HUES6 (cell line): ENCODE data around the gene PRELID3B.

Source experiments
- H3K27ac ChIP-seq: 2 replicates; pipeline ENCODE4 v1.7.0; 2013; ENCODE audit warnings: low read depth, mild to moderate bottlenecking, low read length, inconsistent platforms
- H3K27me3 ChIP-seq: 2 replicates; pipeline ENCODE4 v1.6.1; 2013; ENCODE audit warnings: low read length; ENCODE audit not compliant: control insufficient read depth, insufficient read depth
- H3K36me3 ChIP-seq: 2 replicates; pipeline ENCODE4 v1.6.1; 2013; ENCODE audit warnings: low read length; ENCODE audit not compliant: control insufficient read depth, insufficient read depth
- H3K4me1 ChIP-seq: 2 replicates; pipeline ENCODE4 v1.6.1; 2013; ENCODE audit warnings: low read length; ENCODE audit not compliant: control insufficient read depth, insufficient read depth
- H3K4me3 ChIP-seq: 2 replicates; pipeline ENCODE4 v1.5.1; 2013; ENCODE audit warnings: low read depth, low read length
- H3K9ac ChIP-seq: one replicate; pipeline ENCODE4 v1.6.1; 2013; ENCODE audit warnings: mild to moderate bottlenecking, low read length
- H3K9me3 ChIP-seq: 2 replicates; pipeline ENCODE4 v1.6.1; 2013; ENCODE audit warnings: low read depth, low read length; ENCODE audit not compliant: control insufficient read depth, insufficient read depth

The PRELID3B gene

GRCh38 chr20:58991715-58992114 is 50.9 kb downstream of the PRELID3B start:
- Histone ChIP-seq H3K9me3 (no peaks in the 10 kb centered on the region), H3K27ac (no peak overlapping the region), H3K27me3 (no peaks in the 10 kb centered on the region), H3K36me3 (peaks cover 98% of the 10 kb centered on the region), H3K4me3 (no peak overlapping the region), H3K9ac (no peak overlapping the region), H3K4me1 (no peaks in the 10 kb centered on the region)

- Histone ChIP-seq H3K27ac (no peak overlapping the region), H3K4me1 (no peaks in the 10 kb centered on the region), H3K9me3 (no peaks in the 10 kb centered on the region), H3K9ac (no peak overlapping the region), H3K36me3 (peaks cover 96% of the 10 kb centered on the region), H3K4me3 (no peak overlapping the region), H3K27me3 (no peaks in the 10 kb centered on the region)
Measured at GRCh38 chr20:58990651-58991445, 51.7 kb downstream of the PRELID3B start.

- Histone ChIP-seq H3K36me3 (peaks cover 83% of the 10 kb centered on the region), H3K4me1 (peaks cover 6% of the 10 kb centered on the region; the same call in 1 of the 2 replicates), H3K9ac (no peak overlapping the region), H3K27me3 (no peaks in the 10 kb centered on the region), H3K4me3 (no peak overlapping the region), H3K9me3 (no peaks in the 10 kb centered on the region), H3K27ac (no peak overlapping the region)
Measured at GRCh38 chr20:58989196-58989595, 53.4 kb downstream of the PRELID3B start.

- H3K4me3 ChIP-seq = no peak overlapping the region
- no peaks in the 10 kb centered on the region for H3K9me3 ChIP-seq
- H3K27ac ChIP-seq = no peak overlapping the region
- peaks cover 76% of the 10 kb centered on the region for H3K36me3 ChIP-seq
- peaks cover 12% of the 10 kb centered on the region; the same call in 1 of the 2 replicates for H3K4me1 ChIP-seq
- H3K9ac ChIP-seq = no peak overlapping the region
- H3K27me3 ChIP-seq = no peaks in the 10 kb centered on the region
Measured at GRCh38 chr20:58988565-58988882, 54.1 kb downstream of the PRELID3B start.

GRCh38 chr20:58987790-58988564 is 54.6 kb downstream of the PRELID3B start:
- no peaks in the 10 kb centered on the region for H3K9me3 ChIP-seq
- H3K4me3 ChIP-seq = no peak overlapping the region
- peaks cover 71% of the 10 kb centered on the region for H3K36me3 ChIP-seq
- no peak overlapping the region for H3K27ac ChIP-seq
- no peak overlapping the region for H3K9ac ChIP-seq
- no peaks in the 10 kb centered on the region for H3K27me3 ChIP-seq
- H3K4me1 ChIP-seq = peaks cover 12% of the 10 kb centered on the region; the same call in 1 of the 2 replicates

GRCh38 chr20:58986968-58987517 is 55.5 kb downstream of the PRELID3B start:
- Histone ChIP-seq H3K9ac (no peak overlapping the region), H3K4me3 (no peak overlapping the region), H3K4me1 (peaks cover 17% of the 10 kb centered on the region; the same call in 1 of the 2 replicates), H3K27ac (no peak overlapping the region), H3K9me3 (no peaks in the 10 kb centered on the region), H3K27me3 (no peaks in the 10 kb centered on the region), H3K36me3 (peaks cover 61% of the 10 kb centered on the region)

GRCh38 chr20:58986286-58986967 is 56.2 kb downstream of the PRELID3B start:
- peaks cover 17% of the 10 kb centered on the region; the same call in 1 of the 2 replicates for H3K4me1 ChIP-seq
- peaks cover 55% of the 10 kb centered on the region for H3K36me3 ChIP-seq
- no peak overlapping the region for H3K4me3 ChIP-seq
- H3K27me3 ChIP-seq = no peaks in the 10 kb centered on the region
- H3K27ac ChIP-seq = no peak overlapping the region
- no peak overlapping the region for H3K9ac ChIP-seq
- no peaks in the 10 kb centered on the region for H3K9me3 ChIP-seq

- Histone ChIP-seq H3K9ac (no peak overlapping the region), H3K36me3 (peaks cover 48% of the 10 kb centered on the region), H3K27me3 (no peaks in the 10 kb centered on the region), H3K4me3 (no peak overlapping the region), H3K27ac (no peak overlapping the region), H3K9me3 (no peaks in the 10 kb centered on the region), H3K4me1 (peaks cover 17% of the 10 kb centered on the region; the same call in 1 of the 2 replicates)
Measured at GRCh38 chr20:58985656-58986055, 56.9 kb downstream of the PRELID3B start.

GRCh38 chr20:58984691-58985090 is 57.9 kb downstream of the PRELID3B start:
- peaks cover 17% of the 10 kb centered on the region; the same call in 1 of the 2 replicates for H3K4me1 ChIP-seq
- no peaks in the 10 kb centered on the region for H3K27me3 ChIP-seq
- H3K27ac ChIP-seq = no peak overlapping the region
- no peak overlapping the region for H3K4me3 ChIP-seq
- no peaks in the 10 kb centered on the region for H3K9me3 ChIP-seq
- H3K36me3 ChIP-seq = peaks cover 40% of the 10 kb centered on the region
- no peak overlapping the region for H3K9ac ChIP-seq
